CD4-positive, alpha-beta memory T cell (primary cell): ENCODE data around the gene NRAP. TPM values are rescaled to one million over a fixed set of nuclear protein-coding genes. Genes with fewer than 3 reads are reported as not detected.
A peak's percentile ranks its signal among the peaks of the same experiment; 100 is the strongest.

Source experiments
- CTCF ChIA-PET: fragments of 350-600 bp; sonication (Branson Sonifier 250); formaldehyde crosslinking; loops from one replicate; lab custom pipeline; 2021; ENCODE audit warnings: inconsistent platforms; ENCODE audit not compliant: partially characterized antibody; lab: Charles Lee
- POLR2A ChIA-PET: fragments of 350-600 bp; sonication (Branson Sonifier 250); formaldehyde crosslinking; loops from one replicate; lab custom pipeline; 2021; ENCODE audit not compliant: partially characterized antibody; lab: Charles Lee
- DNase-seq, 5 donors: peaks; one replicate each; pipeline versions ENCODE4 v3.0.0 to v3.0.0-alpha.2; 2020 to 2022; ENCODE audit warnings: mixed read lengths in 1 of 5
- H3K27ac ChIP-seq: one replicate; pipeline ENCODE4 v1.7.0; 2013; ENCODE audit warnings: low read depth, low read length
- H3K27me3 ChIP-seq: 2 replicates; pipeline ENCODE4 v1.7.0; 2013; ENCODE audit warnings: mild to moderate bottlenecking, low read length, moderate library complexity; ENCODE audit not compliant: insufficient read depth
- H3K36me3 ChIP-seq: 2 replicates; pipeline ENCODE4 v1.7.0; 2013; ENCODE audit warnings: mild to moderate bottlenecking, low read length, moderate library complexity; ENCODE audit not compliant: insufficient read depth
- H3K4me1 ChIP-seq: 2 replicates; pipeline ENCODE4 v1.7.0; 2013; ENCODE audit warnings: mild to moderate bottlenecking, low read length, moderate library complexity; ENCODE audit not compliant: insufficient read depth
- H3K4me3 ChIP-seq, 2 donors: one replicate each; pipeline ENCODE4 v1.7.0; 2013; ENCODE audit warnings: low read length in 2 of 2, mild to moderate bottlenecking in 1 of 2
- H3K9me3 ChIP-seq, 2 donors: one replicate each; pipeline ENCODE4 v1.7.0; 2013; ENCODE audit warnings: low read length in 2 of 2, control low read depth in 1 of 2; ENCODE audit not compliant: control insufficient read depth in 1 of 2
- H3K27ac Mint-ChIP-seq, 7 donors: one replicate each; pipeline ENCODE4 v1.8.0; 2020 to 2021; ENCODE audit warnings: mixed read lengths in 7 of 7, mild to moderate bottlenecking in 6 of 7, inconsistent platforms in 3 of 7, moderate library complexity in 3 of 7
- H3K27me3 Mint-ChIP-seq, 2 donors: one replicate each; pipeline ENCODE4 v1.8.0; 2020 to 2021; ENCODE audit warnings: mixed read lengths in 2 of 2
- H3K36me3 Mint-ChIP-seq, 2 donors: one replicate each; pipeline ENCODE4 v1.8.0; 2020 to 2021; ENCODE audit warnings: mixed read lengths in 2 of 2, inconsistent platforms in 1 of 2, mild to moderate bottlenecking in 1 of 2
- H3K4me1 Mint-ChIP-seq, 4 donors: one replicate each; pipeline ENCODE4 v1.8.0; 2020 to 2021; ENCODE audit warnings: mixed read lengths in 4 of 4, mild to moderate bottlenecking in 1 of 4
- H3K4me3 Mint-ChIP-seq, 8 donors: one replicate each; pipeline ENCODE4 v1.8.0; 2020 to 2021; ENCODE audit warnings: mixed read lengths in 8 of 8, mild to moderate bottlenecking in 7 of 8, moderate library complexity in 6 of 8, inconsistent platforms in 3 of 8
- H3K9me3 Mint-ChIP-seq, 8 donors: one replicate each; pipeline ENCODE4 v1.8.0; 2020 to 2021; ENCODE audit warnings: mixed read lengths in 8 of 8, mild to moderate bottlenecking in 5 of 8, inconsistent platforms in 3 of 8, moderate library complexity in 1 of 8
- intact Hi-C: fragments of 100-400 bp; cut with micrococcal nuclease; formaldehyde crosslinking; loops from one replicate; pipeline ENCODE4 v1.15.1; 2023
- polyA plus RNA-seq, 2 donors: library from polyadenylated mRNA; unstranded; fragments of 300-500 nt; fragmentation: Illumina TruSeq; gene quantifications; one replicate each; pipeline ENCODE4 v1.2.3, GENCODE V29; 2021
- total RNA-seq, 2 experiments: library from RNA; stranded (reverse); gene quantifications; one replicate each; pipeline ENCODE4 v1.2.3, GENCODE V29; 2021

Gene NRAP
- total and polyA plus RNA-seq, 4 experiments from 2014 or later = not detected

GRCh38 chr10:113617086-113617485 lies 46.8 kb downstream of the NRAP start:
- Histone ChIP-seq H3K27me3 (no peaks in the 10 kb centered on the region), H3K9me3 (no peaks in the 10 kb centered on the region), H3K4me3 (no peak overlapping the region), H3K4me1 (no peaks in the 10 kb centered on the region), H3K27ac (no peak overlapping the region), H3K36me3 (no peaks in the 10 kb centered on the region)
- POLR2A ChIA-PET = no interaction called here
- peaks cover 19 to 34% of the 10 kb centered on the region in 2 donors for H3K27me3 Mint-ChIP-seq
- intact Hi-C loops = no loop called here
- H3K9me3 Mint-ChIP-seq = peaks cover 0 to 2% (median 0%) of the 10 kb centered on the region in 8 donors
- DNase-seq = no peak
- CTCF ChIA-PET = no interaction called here
- no peak overlapping the region for H3K4me3 Mint-ChIP-seq
- no peak overlapping the region for H3K27ac Mint-ChIP-seq
- H3K4me1 Mint-ChIP-seq = no peaks in the 10 kb centered on the region
- H3K36me3 Mint-ChIP-seq = no peaks in the 10 kb centered on the region

GRCh38 chr10:113616244-113617074 lies 47.4 kb downstream of the NRAP start:
- no peaks in the 10 kb centered on the region for H3K27me3 ChIP-seq
- no peak for DNase-seq
- Mint-ChIP-seq H3K9me3 (peaks cover 0 to 2% (median 0%) of the 10 kb centered on the region in 8 donors), H3K4me1 (no peaks in the 10 kb centered on the region), H3K27me3 (peaks cover 19 to 34% of the 10 kb centered on the region in 2 donors), H3K27ac (no peak overlapping the region), H3K4me3 (peak overlapping the region in 1 of 8 donors; percentile 1), H3K36me3 (no peaks in the 10 kb centered on the region)
- H3K27ac ChIP-seq = no peak overlapping the region
- no peak overlapping the region for H3K4me3 ChIP-seq
- H3K4me1 ChIP-seq = no peaks in the 10 kb centered on the region
- H3K9me3 ChIP-seq = no peaks in the 10 kb centered on the region
- POLR2A ChIA-PET = no interaction called here
- CTCF ChIA-PET = no interaction called here
- H3K36me3 ChIP-seq = no peaks in the 10 kb centered on the region
- intact Hi-C loops = no loop called here

- Mint-ChIP-seq H3K27ac (no peak overlapping the region), H3K36me3 (no peaks in the 10 kb centered on the region), H3K27me3 (peaks cover 15 to 31% of the 10 kb centered on the region in 2 donors)
Measured at GRCh38 chr10:113613977-113614690, 49.7 kb downstream of the NRAP start.

GRCh38 chr10:113613427-113613826 lies 50.4 kb downstream of the NRAP start:
- H3K36me3 ChIP-seq = no peaks in the 10 kb centered on the region
- Mint-ChIP-seq H3K27ac (no peak overlapping the region), H3K36me3 (no peaks in the 10 kb centered on the region), H3K9me3 (peaks cover 0 to 2% (median 0%) of the 10 kb centered on the region in 8 donors), H3K4me1 (no peaks in the 10 kb centered on the region), H3K27me3 (peaks cover 13 to 30% of the 10 kb centered on the region in 2 donors), H3K4me3 (no peak overlapping the region)
- H3K27me3 ChIP-seq = no peaks in the 10 kb centered on the region
- intact Hi-C loops = no loop called here
- no peaks in the 10 kb centered on the region for H3K4me1 ChIP-seq
- no peak overlapping the region for H3K4me3 ChIP-seq
- no peak overlapping the region for H3K27ac ChIP-seq
- DNase-seq = no peak
- POLR2A ChIA-PET = no interaction called here
- H3K9me3 ChIP-seq = no peaks in the 10 kb centered on the region
- CTCF ChIA-PET = no interaction called here

More at GRCh38 chr10:113613977-113614690, 49.7 kb downstream of the NRAP start:
- no peaks in the 10 kb centered on the region for H3K9me3 ChIP-seq
- Mint-ChIP-seq H3K4me3 (no peak overlapping the region), H3K4me1 (no peaks in the 10 kb centered on the region), H3K9me3 (peaks cover 0 to 2% (median 0%) of the 10 kb centered on the region in 8 donors)
- H3K4me1 ChIP-seq = no peaks in the 10 kb centered on the region
- no peak overlapping the region for H3K27ac ChIP-seq
- intact Hi-C loops = no loop called here
- CTCF ChIA-PET = no interaction called here
- POLR2A ChIA-PET = no interaction called here
- no peak overlapping the region for H3K4me3 ChIP-seq
- DNase-seq = no peak
- H3K27me3 ChIP-seq = no peaks in the 10 kb centered on the region
- H3K36me3 ChIP-seq = no peaks in the 10 kb centered on the region

GRCh38 chr10:113612154-113612553 lies 51.7 kb downstream of the NRAP start:
- CTCF ChIA-PET = no interaction called here
- Mint-ChIP-seq H3K27ac (no peak overlapping the region), H3K9me3 (peaks cover 0 to 2% (median 0%) of the 10 kb centered on the region in 8 donors), H3K27me3 (peaks cover 11 to 28% of the 10 kb centered on the region in 2 donors), H3K4me1 (no peaks in the 10 kb centered on the region), H3K4me3 (no peak overlapping the region), H3K36me3 (no peaks in the 10 kb centered on the region)
- POLR2A ChIA-PET = no interaction called here
- no peaks in the 10 kb centered on the region for H3K9me3 ChIP-seq
- no peak overlapping the region for H3K27ac ChIP-seq
- H3K4me3 ChIP-seq = no peak overlapping the region
- no peak for DNase-seq
- H3K4me1 ChIP-seq = no peaks in the 10 kb centered on the region
- no peaks in the 10 kb centered on the region for H3K36me3 ChIP-seq
- no peaks in the 10 kb centered on the region for H3K27me3 ChIP-seq
- intact Hi-C loops = no loop called here

GRCh38 chr10:113610631-113611601 lies 52.9 kb downstream of the NRAP start:
- intact Hi-C loops = no loop called here
- Histone ChIP-seq H3K4me3 (no peak overlapping the region), H3K27ac (no peak overlapping the region), H3K9me3 (no peaks in the 10 kb centered on the region), H3K4me1 (no peaks in the 10 kb centered on the region), H3K36me3 (no peaks in the 10 kb centered on the region), H3K27me3 (no peaks in the 10 kb centered on the region)
- Mint-ChIP-seq H3K27me3 (peaks cover 5 to 26% of the 10 kb centered on the region in 2 donors), H3K36me3 (no peaks in the 10 kb centered on the region), H3K4me1 (no peaks in the 10 kb centered on the region), H3K4me3 (no peak overlapping the region), H3K9me3 (peaks cover 0 to 2% (median 0%) of the 10 kb centered on the region in 8 donors), H3K27ac (no peak overlapping the region)
- ChIA-PET POLR2A (no interaction called here), CTCF (no interaction called here)
- no peak for DNase-seq
